ENCODE results near the gene ERCC5. TPM values are rescaled to one million over a fixed set of nuclear protein-coding genes. Genes with fewer than 3 reads are reported as not detected.

ERCC5 gene
- total and polyA plus RNA-seq, 11 donors: 22.4 to 61.7 (median 31.4) TPM

DNA sequence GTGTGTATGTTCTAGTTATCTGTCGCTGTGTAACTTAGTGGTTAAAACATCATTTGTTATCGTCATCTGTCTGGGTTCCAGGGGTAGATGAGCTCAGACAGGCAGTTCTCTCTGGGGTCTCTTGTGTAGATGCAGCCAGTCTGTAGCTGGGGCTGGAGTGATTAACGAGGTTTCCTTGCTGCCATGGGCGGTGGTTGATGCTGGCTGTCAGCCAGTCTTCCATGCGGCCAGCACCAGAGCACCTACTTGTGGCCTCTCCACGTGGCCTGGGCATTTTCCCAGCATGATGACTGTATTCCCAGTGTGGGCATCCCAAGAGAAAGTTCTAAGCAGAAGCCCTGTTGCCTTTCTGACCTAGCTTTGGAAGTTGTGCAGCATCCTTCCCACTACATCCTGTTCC, 10.7 kb downstream of the ERCC5 start:
- Histone ChIP-seq H3K27ac (no peak overlapping the region), H3K27me3 (no peaks in the 10 kb centered on the region), H3K4me1 (peaks cover 0 to 22% (median 6%) of the 10 kb centered on the region in 12 donors), H3K4me3 (no peak overlapping the region), H3K36me3 (peaks cover 4 to 99% (median 92%) of the 10 kb centered on the region in 9 donors), H3K9me3 (no peaks in the 10 kb centered on the region)
- TF ChIP-seq POLR2A (IDR thresholded peaks at IDR 0.05): no peak
- peak; percentile 88 to 92 (median 90) for ATAC-seq
- DNase-seq: peak; percentile 64 to 79 (median 72)
- WGBS, 4 donors: 19 to 53% (median 39%) methylated on average over 6 of the region's 6 CpGs
- intact Hi-C loops (cut with DNase I): no loop called here

GRCh38 chr13:102862624-102863210, 16.9 kb downstream of the ERCC5 start:
- Histone ChIP-seq H3K4me3 (no peak overlapping the region), H3K4me1 (peaks cover 0 to 6% (median 5%) of the 10 kb centered on the region in 12 donors), H3K36me3 (peaks cover 6 to 100% (median 98%) of the 10 kb centered on the region in 9 donors), H3K9me3 (peaks cover 0 to 7% (median 0%) of the 10 kb centered on the region in 12 donors), H3K27ac (no peak overlapping the region), H3K27me3 (no peaks in the 10 kb centered on the region)
- DNase-seq: no peak
- TF ChIP-seq CTCF (IDR thresholded peaks at IDR 0.05) (no peak), POLR2A (IDR thresholded peaks at IDR 0.05) (no peak)
- intact Hi-C loops (cut with DNase I): no loop called here
- 84 to 88% (median 86%) methylated on average over 13 of the region's 13 CpGs for WGBS, 4 donors
- ATAC-seq: no peak

DNA sequence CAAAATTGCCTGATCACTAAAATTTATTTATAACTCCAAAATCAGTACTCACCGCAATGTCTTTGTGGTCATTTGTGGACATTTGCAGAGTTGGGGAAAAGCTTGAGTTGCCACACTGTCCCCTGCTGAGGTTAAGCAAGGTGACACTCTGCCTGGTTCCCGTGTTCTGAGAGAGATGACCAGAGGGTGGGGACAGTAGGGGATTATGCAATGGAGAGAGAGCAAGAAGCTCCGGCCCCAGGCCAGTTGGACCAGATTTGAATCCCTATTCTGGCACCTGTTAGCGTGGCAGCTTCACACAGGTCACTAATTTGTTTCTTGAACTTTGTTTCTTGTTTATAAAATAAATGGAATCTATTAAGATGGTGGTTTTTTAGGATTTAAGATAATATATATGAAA, 17.8 kb downstream of the ERCC5 start:
- Histone ChIP-seq H3K4me1 (peaks cover 0 to 6% (median 5%) of the 10 kb centered on the region in 12 donors), H3K4me3 (no peak overlapping the region), H3K9me3 (peaks cover 0 to 7% (median 0%) of the 10 kb centered on the region in 12 donors), H3K36me3 (peaks cover 6 to 100% (median 98%) of the 10 kb centered on the region in 9 donors), H3K27me3 (no peaks in the 10 kb centered on the region), H3K27ac (no peak overlapping the region)
- ATAC-seq (peak; percentile 91 to 92 (median 92)), DNase-seq (peak in 3 of 5 donors; percentile 23 to 63 (median 49))
- 43 to 60% (median 51%) methylated on average over 4 of the region's 4 CpGs for WGBS, 4 donors
- TF ChIP-seq POLR2A (IDR thresholded peaks at IDR 0.05): no peak
- no peak for TF ChIP-seq CTCF (IDR thresholded peaks at IDR 0.05)
- intact Hi-C loops (cut with DNase I): no loop called here

DNA sequence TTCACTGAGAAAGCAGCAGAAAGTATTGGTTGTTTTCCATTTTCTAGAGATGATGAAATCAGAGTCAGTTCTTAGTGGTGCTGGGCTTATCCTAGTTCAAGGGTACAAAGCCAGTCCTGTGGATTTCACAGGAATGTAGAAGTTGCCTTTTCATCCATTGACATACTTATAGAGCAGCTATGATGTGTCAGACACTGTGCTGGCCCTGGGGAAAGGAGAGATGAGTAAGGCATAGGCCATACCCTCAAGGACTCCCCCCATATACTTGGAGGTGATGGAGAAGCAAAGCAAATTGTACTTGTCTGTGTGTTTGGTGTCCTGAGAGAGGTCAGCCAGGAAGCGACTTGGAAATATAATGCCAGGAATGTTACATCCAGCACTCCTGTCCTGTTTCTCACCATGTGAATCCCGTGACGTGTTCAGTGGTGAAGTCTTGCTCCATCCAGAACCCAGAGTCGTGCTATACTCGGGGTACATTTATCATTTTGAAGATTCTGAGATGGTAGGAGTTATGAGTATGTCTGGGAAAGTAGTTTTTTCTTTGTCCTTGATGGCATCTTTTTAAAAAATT, 22.6 kb downstream of the ERCC5 start:
- ATAC-seq: no peak
- DNase-seq: no peak
- 82 to 86% (median 84%) methylated on average over 5 of the region's 5 CpGs for WGBS, 4 donors
- TF ChIP-seq POLR2A (IDR thresholded peaks at IDR 0.05) (no peak), CTCF (IDR thresholded peaks at IDR 0.05) (no peak)
- intact Hi-C loops (cut with DNase I): loop anchor here in 1 of 10 donors (5.0 kb wide), 1 partner anchor 49 kb away; no protein-coding TSS in a partner anchor
- H3K27me3 ChIP-seq: no peaks in the 10 kb centered on the region
- H3K9me3 ChIP-seq: peaks cover 0 to 7% (median 0%) of the 10 kb centered on the region in 12 donors
- no peak overlapping the region for H3K4me3 ChIP-seq
- H3K4me1 ChIP-seq: peaks cover 0 to 30% (median 14%) of the 10 kb centered on the region in 12 donors
- no peak overlapping the region for H3K27ac ChIP-seq
- H3K36me3 ChIP-seq: peaks cover 2 to 95% (median 78%) of the 10 kb centered on the region in 9 donors

Measured in heart left ventricle (tissue), 16 donors.